Right lobe of liver (tissue), 4 donors: ENCODE results near the gene SYNRG.

Experiments used
- CTCF ChIP-seq, 4 donors: fragments of 200-600 bp in 3 of 4; fragments of 450-650 bp in 1 of 4; IDR thresholded peaks; one replicate each; pipeline versions ENCODE4 v1.5.1 to v1.8.0; 2016 to 2022; ENCODE audit warnings: antibody characterized with exemption in 4 of 4, mild to moderate bottlenecking in 2 of 4
- POLR2A ChIP-seq: fragments of 450-650 bp; IDR thresholded peaks from one replicate; pipeline ENCODE4 v1.6.1; 2017; ENCODE audit warnings: antibody characterized with exemption, mild to moderate bottlenecking
- donor health status: DM: no; HTN: no; CAD: no.
- donor health status: DM: no; HTN: no; CAD: no.
- donor health status: DM: no; HTN: yes; CAD: no.

DNA sequence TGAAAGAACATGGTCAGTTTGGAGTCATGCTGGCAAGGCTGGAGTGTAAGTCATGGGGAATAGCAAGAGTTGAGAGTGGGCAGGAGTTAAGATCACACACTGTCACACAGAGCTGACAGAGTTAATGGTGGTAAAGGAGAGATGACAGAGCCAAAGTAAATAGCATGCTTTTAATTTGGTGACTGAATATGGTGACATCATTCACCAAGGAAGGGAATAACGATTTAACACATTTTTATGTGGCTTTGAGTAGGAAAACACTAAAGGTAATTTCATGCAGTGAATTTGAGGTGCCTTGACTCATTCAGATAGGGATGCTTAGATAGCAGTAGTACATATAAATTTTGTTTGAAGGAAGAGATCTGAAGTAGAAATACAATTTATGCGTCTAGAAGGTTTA is 42.1 kb downstream of the SYNRG start:
- TF ChIP-seq POLR2A (no peak), CTCF (IDR thresholded peaks at IDR 0.05) (no peak)
